ENCODE measurements around the gene TBC1D22B.
A peak's percentile ranks its signal among the peaks of the same experiment; 100 is the strongest.

The TBC1D22B gene

GRCh38 chr6:37232430-37233017 lies 25.0 kb upstream of the TBC1D22B start:
- DNase-seq (ENCODE audit: extremely low read depth, low read depth): no peak
- TF ChIP-seq CTCF (IDR thresholded peaks at IDR 0.05; ENCODE audit: low read depth, low read length): no peak

DNA sequence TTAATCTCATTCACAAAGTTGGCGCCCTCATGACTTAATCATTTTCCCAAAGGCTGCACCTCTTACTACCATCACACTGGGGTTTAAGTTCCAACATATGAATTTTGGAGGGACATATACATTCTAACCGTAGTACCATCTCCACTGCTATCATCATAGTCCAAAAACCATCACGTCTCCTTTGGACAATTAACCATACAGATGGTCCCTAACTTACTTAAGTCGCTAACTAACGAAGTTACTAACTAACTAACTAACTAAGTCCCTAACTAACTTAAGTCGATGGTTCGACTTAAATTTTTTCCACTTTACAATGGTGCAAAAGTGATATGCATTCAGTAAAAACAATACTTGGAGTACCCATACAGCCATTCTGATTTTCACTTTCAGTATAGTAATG lies 24.0 kb upstream of the TBC1D22B start:
- DNase-seq (ENCODE audit: extremely low read depth, low read depth): no peak
- no peak for TF ChIP-seq CTCF (IDR thresholded peaks at IDR 0.05; ENCODE audit: low read depth, low read length)

GRCh38 chr6:37236921-37237320 lies 20.7 kb upstream of the TBC1D22B start:
- no peak for TF ChIP-seq CTCF (IDR thresholded peaks at IDR 0.05; ENCODE audit: low read depth, low read length)
- no peak for DNase-seq (ENCODE audit: extremely low read depth, low read depth)

GRCh38 chr6:37237789-37238188 lies 19.8 kb upstream of the TBC1D22B start:
- no peak for TF ChIP-seq CTCF (IDR thresholded peaks at IDR 0.05; ENCODE audit: low read depth, low read length)

DNA sequence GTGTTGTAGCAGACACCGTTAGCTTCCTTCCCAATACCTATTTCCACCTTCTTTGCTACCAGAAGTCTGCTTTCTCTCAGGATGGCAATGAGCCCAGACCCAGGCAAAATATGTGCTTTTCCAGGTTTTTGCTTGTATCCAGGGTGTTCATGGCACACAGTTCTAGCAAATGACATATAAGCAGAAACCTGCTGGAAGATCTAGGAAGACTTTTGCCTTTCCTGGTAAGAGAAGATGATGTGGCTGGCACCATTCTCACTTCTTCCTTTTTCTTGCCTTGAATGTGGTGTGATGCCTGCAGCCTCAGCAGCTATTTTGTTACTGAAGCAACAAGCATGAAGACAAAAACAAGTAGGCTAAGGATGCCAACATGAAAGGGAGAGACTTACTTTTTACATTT lies 19.2 kb upstream of the TBC1D22B start:
- TF ChIP-seq CTCF (IDR thresholded peaks at IDR 0.05; ENCODE audit: low read depth, low read length): no peak
- no peak for DNase-seq (ENCODE audit: extremely low read depth, low read depth)

More at GRCh38 chr6:37237789-37238188, 19.8 kb upstream of the TBC1D22B start:
- no peak for DNase-seq (ENCODE audit: extremely low read depth, low read depth)

DNA sequence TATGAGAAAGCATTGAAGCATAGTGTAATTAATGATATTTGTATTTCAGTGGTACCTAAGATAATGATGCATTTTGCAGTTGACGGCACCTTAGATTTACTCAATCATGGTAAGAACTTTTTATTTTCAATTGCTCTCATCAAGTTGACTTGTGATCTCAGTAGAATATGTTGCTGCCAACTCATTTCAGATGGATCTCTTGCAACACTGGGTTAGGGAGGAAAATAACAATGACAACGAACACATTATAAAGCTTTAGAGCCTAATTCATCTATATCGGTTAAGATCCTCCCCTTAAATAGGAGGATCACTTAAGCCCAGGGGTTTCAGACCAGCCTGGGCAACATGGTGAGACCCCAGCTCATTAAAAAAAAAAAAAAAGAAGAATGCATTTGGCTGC lies 18.0 kb upstream of the TBC1D22B start:
- no peak for TF ChIP-seq CTCF (IDR thresholded peaks at IDR 0.05; ENCODE audit: low read depth, low read length)
- no peak for DNase-seq (ENCODE audit: extremely low read depth, low read depth)

GRCh38 chr6:37239950-37240713 lies 17.4 kb upstream of the TBC1D22B start:
- peak; percentile 80 for DNase-seq (ENCODE audit: extremely low read depth, low read depth)
- no peak for TF ChIP-seq CTCF (IDR thresholded peaks at IDR 0.05; ENCODE audit: low read depth, low read length)

Measured in AG09319 (cell line).